Stimulated activated CD4-positive, alpha-beta T cell treated with anti-CD3 and anti-CD28 coated beads, Interleukin-2, amount 100 ng/mL, for 4 hours (primary cell): Measurements from ENCODE around the gene CHEK2.
"Not testable (repeated sequence)": the region's sequence is repeated elsewhere in the genome, so short reads cannot be mapped to it uniquely, and the experiment has no call there.

ENCODE experiments used
- DNase-seq: peaks from one replicate; pipeline ENCODE4 v3.0.0-alpha.2; 2020; ENCODE audit warnings: low read depth

CHEK2 gene

DNA sequence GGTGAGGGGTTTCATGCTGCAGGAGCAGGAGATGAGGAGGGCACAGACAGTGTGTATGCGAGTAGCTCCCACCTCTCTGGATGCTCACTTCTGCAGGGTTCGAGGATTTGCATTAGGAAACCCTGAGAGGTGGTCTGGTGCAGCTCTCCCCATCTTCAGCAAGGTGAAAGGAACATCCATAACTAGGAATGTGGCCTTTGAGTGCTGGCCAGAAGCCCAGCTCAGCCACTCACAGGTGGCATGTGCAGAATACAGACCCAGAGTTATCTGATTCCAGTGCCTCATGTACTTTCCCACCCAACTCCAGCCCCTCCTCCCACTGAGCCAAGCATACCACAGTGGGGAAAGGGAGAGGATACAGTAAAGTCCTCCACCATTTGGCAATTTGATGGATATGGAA lies 51.8 kb downstream of the CHEK2 start:
- not testable (repeated sequence) for DNase-seq

- not testable (repeated sequence) for DNase-seq
Measured at GRCh38 chr22:28682966-28683365, 58.7 kb downstream of the CHEK2 start.

DNA sequence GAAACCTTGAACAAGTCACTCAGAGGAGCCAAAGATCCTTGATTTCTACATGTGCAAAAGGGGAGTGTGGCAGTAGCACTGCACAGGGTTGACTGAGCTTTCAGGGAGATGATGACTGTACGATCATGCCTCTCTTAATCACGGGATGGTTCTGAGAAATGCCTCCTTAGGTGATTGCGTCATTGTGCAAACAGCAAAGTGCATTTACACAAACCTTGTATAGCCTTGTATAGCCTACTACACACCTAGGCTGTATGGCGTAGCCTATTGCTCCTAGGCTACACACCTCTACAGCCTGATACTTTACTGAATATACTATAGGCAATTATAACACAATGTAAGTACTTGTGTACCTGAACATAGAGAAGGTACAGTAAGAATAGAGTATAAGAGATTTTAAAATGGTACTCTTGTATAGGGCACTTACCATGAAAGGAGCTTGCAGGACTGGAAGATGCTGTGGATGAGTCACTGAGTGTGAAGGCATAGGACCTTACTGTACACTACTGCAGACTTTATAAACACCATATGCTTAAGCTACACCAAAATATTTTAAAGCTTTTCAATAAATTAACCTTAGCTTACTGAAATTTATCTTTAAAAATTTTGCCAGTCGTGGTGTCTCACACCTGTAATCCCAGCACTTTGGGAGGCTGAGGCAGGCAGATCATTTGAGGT lies 60.7 kb downstream of the CHEK2 start:
- not testable (repeated sequence) for DNase-seq

DNA sequence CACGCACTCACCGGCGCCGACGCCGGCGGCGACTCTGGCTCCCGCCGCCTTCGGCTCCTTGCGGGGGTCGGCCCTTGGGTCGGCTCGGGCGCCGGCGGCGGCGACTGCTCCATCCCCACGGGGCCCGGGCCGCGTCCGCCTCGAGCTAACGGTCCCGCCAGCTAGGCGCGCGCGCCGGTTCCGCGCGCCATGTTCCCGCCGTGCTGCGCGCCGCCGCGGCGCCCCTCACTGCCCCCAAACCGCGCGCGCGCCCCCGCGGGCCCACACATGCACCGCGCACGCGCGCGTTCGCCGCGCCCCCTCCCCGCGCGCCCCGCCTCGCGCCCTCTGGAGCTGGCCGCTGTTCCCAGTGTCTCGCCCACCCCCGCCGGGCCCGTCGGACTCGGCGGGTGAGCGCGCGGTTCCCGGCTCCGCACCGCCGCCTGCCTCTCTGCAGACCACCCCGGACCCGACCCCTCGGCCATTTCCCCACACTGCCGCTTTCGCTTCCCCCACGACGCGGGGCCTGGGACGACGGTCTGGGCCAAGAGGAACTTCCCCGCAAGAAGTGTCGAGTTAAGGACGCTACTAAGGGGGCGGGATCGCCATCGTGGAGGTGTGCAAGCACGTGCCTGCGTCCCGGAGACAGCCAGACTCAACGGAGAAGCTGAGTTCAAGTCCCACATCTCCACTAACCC lies 61.9 kb downstream of the CHEK2 start, which contains the start of gene TTC28:
Gene TTC28 (minus strand): TSS at position 230 of the 677 bp plus-strand sequence. CDS start 117 bp downstream, at position 113.
- peak; percentile 6 for DNase-seq

DNA sequence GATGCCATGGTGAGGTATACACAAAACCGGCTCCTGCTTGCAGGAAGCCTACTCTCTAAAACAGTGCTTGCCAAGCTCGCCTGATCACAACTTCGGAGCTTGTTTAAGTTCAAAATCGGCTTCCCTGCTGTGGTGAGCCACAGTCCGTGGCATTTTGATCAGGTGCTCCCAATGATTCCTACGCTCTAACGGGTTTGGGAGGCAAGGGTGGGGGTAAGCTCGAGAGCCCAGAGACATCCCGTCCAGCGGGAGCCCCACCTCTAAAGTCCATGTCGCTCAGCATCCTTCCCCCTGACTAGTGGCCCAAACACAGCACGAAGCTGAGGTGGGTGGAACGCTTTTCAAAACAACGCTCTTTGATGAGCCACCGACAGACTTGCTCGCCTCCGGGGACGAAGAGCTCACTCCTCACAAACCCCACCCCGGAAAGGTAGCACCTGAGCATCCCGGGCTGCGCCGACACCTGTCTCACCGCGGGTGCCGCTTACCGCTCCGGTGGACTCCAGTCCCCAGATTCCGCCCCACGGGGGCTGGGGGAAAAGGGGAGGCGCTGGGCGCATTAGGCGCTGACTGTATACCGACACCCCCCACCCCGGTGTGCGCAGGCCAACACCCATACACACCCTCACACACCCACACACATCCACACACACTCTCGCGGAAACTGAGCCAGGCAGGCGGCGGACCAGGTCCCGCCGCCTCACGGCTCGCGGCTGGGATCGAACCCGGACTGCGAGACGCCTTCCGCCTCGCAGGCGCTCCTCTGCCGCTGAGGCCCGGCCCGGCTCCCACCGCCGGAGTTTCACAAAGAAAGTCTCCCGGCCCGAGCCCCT lies 62.6 kb downstream of the CHEK2 start:
- DNase-seq: not testable (repeated sequence)

GRCh38 chr22:28678170-28678569 lies 63.5 kb downstream of the CHEK2 start:
- DNase-seq: not testable (repeated sequence)

GRCh38 chr22:28674121-28674563 lies 67.5 kb downstream of the CHEK2 start:
- DNase-seq: no peak

DNA sequence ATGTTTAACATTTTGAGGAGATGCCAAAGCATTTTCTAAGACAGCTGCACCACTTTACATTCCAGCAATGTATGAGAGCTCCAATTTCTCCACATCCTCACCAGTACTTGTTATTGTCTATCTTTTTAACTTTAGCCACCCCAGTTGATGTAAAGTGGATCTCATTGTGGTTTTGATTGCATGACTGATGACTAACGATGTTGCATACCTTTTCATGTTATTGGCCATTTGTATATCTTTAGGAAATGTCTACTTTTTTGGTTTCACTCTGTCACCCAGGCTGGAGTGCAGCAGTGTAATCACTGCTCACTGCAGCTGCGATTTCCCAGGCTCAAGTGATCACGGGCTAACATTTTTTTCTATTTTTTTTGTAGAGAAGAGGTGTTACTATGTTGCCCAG lies 70.9 kb downstream of the CHEK2 start:
- no peak for DNase-seq

DNA sequence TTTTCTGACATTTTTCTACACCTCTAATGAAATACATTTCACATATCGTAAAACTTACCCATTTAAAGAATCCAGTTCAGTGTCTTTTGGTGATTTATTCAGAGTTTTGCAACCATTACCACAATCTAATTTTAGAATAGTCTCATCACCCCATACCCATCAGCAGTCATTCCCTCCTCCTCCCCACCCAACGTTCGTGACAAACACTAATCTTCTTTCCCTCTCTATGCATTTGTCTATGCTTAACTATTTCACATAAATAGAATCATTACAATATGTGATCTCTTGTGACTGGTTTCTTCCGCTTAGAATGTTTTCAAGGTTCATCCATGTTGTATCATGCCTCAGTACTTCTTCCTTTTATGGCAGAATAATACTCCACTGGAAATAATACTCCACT lies 71.5 kb downstream of the CHEK2 start:
- no peak for DNase-seq

- no peak for DNase-seq
Measured at GRCh38 chr22:28669387-28669786, 72.2 kb downstream of the CHEK2 start.

DNA sequence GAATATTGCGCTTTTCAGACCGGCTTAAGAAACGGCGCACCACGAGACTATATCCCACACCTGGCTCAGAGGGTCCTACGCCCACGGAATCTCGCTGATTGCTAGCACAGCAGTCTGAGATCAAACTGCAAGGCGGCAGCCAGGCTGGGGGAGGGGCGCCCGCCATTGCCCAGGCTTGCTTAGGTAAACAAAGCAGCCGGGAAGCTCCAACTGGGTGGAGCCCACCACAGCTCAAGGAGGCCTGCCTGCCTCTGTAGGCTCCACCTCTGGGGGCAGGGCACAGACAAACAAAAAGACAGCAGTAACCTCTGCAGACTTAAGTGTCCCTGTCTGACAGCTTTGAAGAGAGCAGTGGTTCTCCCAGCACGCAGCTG lies 78.1 kb downstream of the CHEK2 start:
- not testable (repeated sequence) for DNase-seq

GRCh38 chr22:28658448-28658847 lies 83.2 kb downstream of the CHEK2 start:
- DNase-seq: no peak

- no peak for DNase-seq
Measured at GRCh38 chr22:28656181-28656580, 85.4 kb downstream of the CHEK2 start.

DNA sequence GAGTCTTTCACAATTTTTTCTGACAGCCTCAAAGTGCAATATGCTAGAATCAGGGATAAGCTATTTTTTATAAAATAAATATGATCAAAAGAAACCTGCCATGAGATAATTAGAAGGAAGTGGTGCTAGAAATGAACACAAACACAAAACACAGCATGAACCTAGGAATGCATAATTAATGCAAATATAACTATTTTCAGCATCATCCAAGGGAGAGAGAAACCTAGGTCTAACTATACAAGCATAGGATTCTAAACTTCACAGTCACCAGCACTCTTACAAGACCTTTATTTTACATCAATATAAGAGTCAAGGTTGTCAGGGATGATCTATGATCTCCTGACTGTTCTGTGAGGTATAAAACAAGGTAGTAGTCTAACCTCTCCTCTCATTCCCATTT lies 91.2 kb downstream of the CHEK2 start:
- DNase-seq: no peak

GRCh38 chr22:28648792-28649191 lies 92.8 kb downstream of the CHEK2 start:
- DNase-seq: no peak

DNA sequence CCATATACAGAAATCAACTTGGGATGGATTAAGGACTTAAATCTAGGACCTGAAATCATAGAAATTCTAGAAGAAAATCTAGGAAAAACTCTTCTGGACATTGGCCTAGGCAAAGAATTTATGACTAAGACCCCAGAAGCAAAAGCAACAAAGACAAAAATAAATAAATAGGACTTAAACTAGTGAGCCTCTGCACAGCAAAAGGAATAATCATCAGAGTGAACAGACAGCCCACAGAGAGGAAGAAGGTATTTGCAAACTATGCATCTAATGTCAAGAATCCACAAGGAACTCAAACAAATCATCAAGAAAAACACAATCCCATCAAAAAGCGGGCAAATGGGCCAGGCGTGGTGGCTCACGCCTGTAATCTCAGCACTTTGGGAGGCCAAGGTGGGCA lies 94.4 kb downstream of the CHEK2 start:
- no peak for DNase-seq

- no peak for DNase-seq
Measured at GRCh38 chr22:28639321-28639720, 102.3 kb downstream of the CHEK2 start.
